ENCODE results near the gene PCDHGA8. TPM values are rescaled to one million over a fixed set of nuclear protein-coding genes. Genes with fewer than 3 reads are reported as not detected.
A peak's percentile ranks its signal among the peaks of the same experiment; 100 is the strongest.
"Not testable (repeated sequence)": the region's sequence is repeated elsewhere in the genome, so short reads cannot be mapped to it uniquely, and the experiment has no call there.

Gene PCDHGA8
- polyA plus RNA-seq, 4 donors, result 0.10 to 0.15 TPM; not detected in 2

DNA sequence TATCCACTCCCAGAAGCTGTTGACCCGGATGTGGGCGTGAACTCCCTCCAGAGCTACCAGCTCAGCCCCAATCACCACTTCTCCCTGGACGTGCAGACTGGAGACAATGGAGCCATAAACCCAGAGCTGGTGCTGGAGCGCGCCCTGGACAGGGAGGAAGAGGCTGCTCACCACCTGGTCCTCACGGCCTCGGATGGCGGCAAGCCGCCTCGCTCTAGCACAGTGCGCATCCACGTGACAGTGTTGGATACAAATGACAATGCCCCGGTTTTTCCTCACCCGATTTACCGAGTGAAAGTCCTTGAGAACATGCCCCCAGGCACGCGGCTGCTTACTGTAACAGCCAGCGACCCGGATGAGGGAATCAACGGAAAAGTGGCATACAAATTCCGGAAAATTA, 834 bp downstream of the PCDHGA8 start:
- no peak for FAIRE-seq
- peaks cover 8 to 52% of the 10 kb centered on the region in 2 donors for H3K9me3 ChIP-seq (ENCODE audit: control insufficient read depth in 2 of 2, insufficient read depth in 1 of 2, low read depth in 1 of 2, low read length in 1 of 2)
- WGBS, 3 donors, result 40 to 52% (median 50%) methylated on average over 21 of the region's 21 CpGs
- no peak overlapping the region for H3K27ac ChIP-seq (ENCODE audit: low read depth in 1 of 3, low read length in 2 of 3)
- no peaks in the 10 kb centered on the region for H3K36me3 ChIP-seq (ENCODE audit: control insufficient read depth in 3 of 3, insufficient read depth in 2 of 3, low read depth in 1 of 3, low read length in 3 of 3)
- peaks cover 0 to 29% (median 22%) of the 10 kb centered on the region in 3 donors for H3K27me3 ChIP-seq (ENCODE audit: control insufficient read depth in 3 of 3, insufficient read depth in 3 of 3, low read length in 3 of 3)
- no peaks in the 10 kb centered on the region for H3K4me1 ChIP-seq (ENCODE audit: control insufficient read depth in 3 of 3, insufficient read depth in 2 of 3, low read depth in 1 of 3, low read length in 2 of 3)
- H3K4me3 ChIP-seq (ENCODE audit: low read depth in 1 of 3, low read length in 3 of 3), result no peak overlapping the region
- DNase-seq, result no peak

DNA sequence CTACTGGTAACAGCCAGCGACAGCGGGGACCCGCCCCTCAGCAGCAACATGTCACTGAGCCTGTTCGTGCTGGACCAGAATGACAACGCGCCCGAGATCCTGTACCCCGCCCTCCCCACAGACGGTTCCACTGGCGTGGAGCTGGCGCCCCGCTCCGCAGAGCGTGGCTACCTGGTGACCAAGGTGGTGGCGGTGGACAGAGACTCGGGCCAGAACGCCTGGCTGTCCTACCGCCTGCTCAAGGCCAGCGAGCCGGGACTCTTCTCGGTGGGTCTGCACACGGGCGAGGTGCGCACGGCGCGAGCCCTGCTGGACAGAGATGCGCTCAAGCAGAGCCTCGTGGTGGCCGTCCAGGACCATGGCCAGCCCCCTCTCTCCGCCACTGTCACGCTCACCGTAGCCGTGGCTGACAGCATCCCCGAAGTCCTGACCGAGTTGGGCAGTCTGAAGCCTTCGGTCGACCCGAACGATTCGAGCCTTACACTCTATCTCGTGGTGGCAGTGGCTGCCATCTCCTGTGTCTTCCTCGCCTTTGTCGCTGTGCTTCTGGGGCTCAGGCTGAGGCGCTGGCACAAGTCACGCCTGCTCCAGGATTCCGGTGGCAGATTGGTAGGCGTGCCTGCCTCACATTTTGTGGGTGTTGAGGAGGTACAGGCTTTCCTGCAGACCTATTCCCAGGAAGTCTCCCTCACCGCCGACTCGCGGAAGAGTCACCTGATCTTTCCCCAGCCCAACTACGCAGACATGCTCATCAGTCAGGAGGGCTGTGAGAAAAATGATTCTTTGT, 2.2 kb downstream of the PCDHGA8 start:
- FAIRE-seq; H3K4me3 ChIP-seq (ENCODE audit: low read depth in 1 of 3, low read length in 3 of 3); H3K27ac ChIP-seq (ENCODE audit: low read depth in 1 of 3, low read length in 2 of 3); H3K36me3 ChIP-seq (ENCODE audit: control insufficient read depth in 3 of 3, insufficient read depth in 2 of 3, low read depth in 1 of 3, low read length in 3 of 3); H3K4me1 ChIP-seq (ENCODE audit: control insufficient read depth in 3 of 3, insufficient read depth in 2 of 3, low read depth in 1 of 3, low read length in 2 of 3); DNase-seq: not testable (repeated sequence)
- peaks cover 0 to 33% (median 27%) of the 10 kb centered on the region in 3 donors for H3K27me3 ChIP-seq (ENCODE audit: control insufficient read depth in 3 of 3, insufficient read depth in 3 of 3, low read length in 3 of 3)
- WGBS, 3 donors, result 45 to 56% (median 47%) methylated on average over 33 to 46 of the region's 53 CpGs
- peaks cover 5 to 51% of the 10 kb centered on the region in 2 donors for H3K9me3 ChIP-seq (ENCODE audit: control insufficient read depth in 2 of 2, insufficient read depth in 1 of 2, low read depth in 1 of 2, low read length in 1 of 2)

DNA sequence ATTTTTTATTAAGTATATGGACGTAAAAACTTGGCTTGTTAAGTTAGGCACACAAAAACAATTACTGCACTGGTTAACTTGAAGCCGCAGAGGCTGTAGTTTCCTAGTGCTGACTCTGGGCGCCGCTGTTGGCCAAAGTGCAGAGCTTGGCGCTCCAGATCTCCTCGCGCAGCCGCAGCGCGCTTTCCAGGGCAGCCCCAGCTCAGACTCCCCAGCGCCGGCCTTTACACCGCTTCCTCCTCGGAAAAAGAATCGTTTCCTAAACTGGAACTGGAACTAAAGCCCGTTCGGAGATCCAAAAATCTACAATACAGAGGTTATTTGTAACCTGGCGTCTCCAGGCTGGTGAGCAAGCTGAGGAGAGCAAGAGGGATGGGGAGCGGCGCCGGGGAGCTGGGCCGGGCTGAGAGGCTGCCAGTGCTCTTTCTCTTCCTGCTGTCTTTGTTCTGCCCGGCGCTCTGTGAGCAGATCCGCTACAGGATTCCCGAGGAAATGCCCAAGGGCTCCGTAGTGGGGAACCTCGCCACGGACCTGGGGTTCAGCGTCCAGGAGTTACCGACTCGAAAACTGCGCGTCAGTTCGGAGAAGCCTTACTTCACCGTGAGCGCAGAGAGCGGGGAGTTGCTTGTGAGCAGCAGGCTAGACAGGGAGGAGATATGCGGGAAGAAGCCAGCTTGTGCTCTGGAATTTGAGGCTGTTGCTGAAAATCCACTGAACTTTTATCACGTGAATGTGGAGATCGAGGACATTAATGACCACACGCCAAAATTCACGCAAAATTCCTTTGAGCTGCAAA, 5.5 kb downstream of the PCDHGA8 start, which contains the start of gene PCDHGB5:
TSS of gene PCDHGB5 (plus strand) at position 192 of the 796 bp plus-strand sequence. CDS start at position 373, 181 bp downstream.
- FAIRE-seq, result not testable (repeated sequence)
- peak; percentile 35 to 37 for DNase-seq
- WGBS, 3 donors, result 7 to 19% (median 17%) methylated on average over 23 to 25 of the region's 43 CpGs

DNA sequence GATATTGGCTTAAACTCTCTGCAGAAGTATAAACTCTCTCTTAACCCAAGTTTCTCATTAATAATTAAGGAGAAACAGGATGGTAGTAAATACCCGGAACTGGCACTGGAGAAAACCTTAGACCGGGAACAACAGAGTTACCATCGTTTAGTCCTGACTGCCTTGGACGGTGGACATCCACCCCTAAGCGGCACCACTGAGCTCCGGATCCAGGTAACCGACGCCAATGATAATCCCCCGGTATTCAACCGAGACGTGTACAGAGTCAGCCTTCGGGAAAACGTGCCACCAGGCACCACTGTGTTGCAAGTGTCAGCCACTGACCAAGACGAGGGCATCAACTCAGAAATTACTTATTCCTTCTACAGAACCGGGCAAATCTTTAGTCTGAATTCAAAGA, 6.2 kb downstream of the PCDHGA8 start:
- no peaks in the 10 kb centered on the region for H3K36me3 ChIP-seq (ENCODE audit: control insufficient read depth in 3 of 3, insufficient read depth in 2 of 3, low read depth in 1 of 3, low read length in 3 of 3)
- H3K27ac ChIP-seq (ENCODE audit: low read depth in 1 of 3, low read length in 2 of 3), result no peak overlapping the region
- H3K4me3 ChIP-seq (ENCODE audit: low read depth in 1 of 3, low read length in 3 of 3), result no peak overlapping the region
- no peak for DNase-seq
- no peaks in the 10 kb centered on the region for H3K4me1 ChIP-seq (ENCODE audit: control insufficient read depth in 3 of 3, insufficient read depth in 2 of 3, low read depth in 1 of 3, low read length in 2 of 3)
- 30 to 39% (median 31%) methylated on average over 15 of the region's 15 CpGs for WGBS, 3 donors
- H3K27me3 ChIP-seq (ENCODE audit: control insufficient read depth in 3 of 3, insufficient read depth in 3 of 3, low read length in 3 of 3), result peaks cover 0 to 38% (median 25%) of the 10 kb centered on the region in 3 donors
- H3K9me3 ChIP-seq (ENCODE audit: control insufficient read depth in 2 of 2, insufficient read depth in 1 of 2, low read depth in 1 of 2, low read length in 1 of 2), result peaks cover 0 to 51% of the 10 kb centered on the region in 2 donors
- FAIRE-seq, result no peak

More for the DNA sequence above, 5.5 kb downstream of the PCDHGA8 start, which contains the start of gene PCDHGB5:
- Histone ChIP-seq H3K27me3 (ENCODE audit: control insufficient read depth in 3 of 3, insufficient read depth in 3 of 3, low read length in 3 of 3) (peaks cover 0 to 35% (median 23%) of the 10 kb centered on the region in 3 donors), H3K4me3 (ENCODE audit: low read depth in 1 of 3, low read length in 3 of 3) (peak within 1 kb of the TSS in 2 of 3 donors; percentile 22 to 26), H3K9me3 (ENCODE audit: control insufficient read depth in 2 of 2, insufficient read depth in 1 of 2, low read depth in 1 of 2, low read length in 1 of 2) (peaks cover 0 to 51% of the 10 kb centered on the region in 2 donors)
- H3K27ac ChIP-seq (ENCODE audit: low read depth in 1 of 3, low read length in 2 of 3); H3K4me1 ChIP-seq (ENCODE audit: control insufficient read depth in 3 of 3, insufficient read depth in 2 of 3, low read depth in 1 of 3, low read length in 2 of 3); H3K36me3 ChIP-seq (ENCODE audit: control insufficient read depth in 3 of 3, insufficient read depth in 2 of 3, low read depth in 1 of 3, low read length in 3 of 3): not testable (repeated sequence)

DNA sequence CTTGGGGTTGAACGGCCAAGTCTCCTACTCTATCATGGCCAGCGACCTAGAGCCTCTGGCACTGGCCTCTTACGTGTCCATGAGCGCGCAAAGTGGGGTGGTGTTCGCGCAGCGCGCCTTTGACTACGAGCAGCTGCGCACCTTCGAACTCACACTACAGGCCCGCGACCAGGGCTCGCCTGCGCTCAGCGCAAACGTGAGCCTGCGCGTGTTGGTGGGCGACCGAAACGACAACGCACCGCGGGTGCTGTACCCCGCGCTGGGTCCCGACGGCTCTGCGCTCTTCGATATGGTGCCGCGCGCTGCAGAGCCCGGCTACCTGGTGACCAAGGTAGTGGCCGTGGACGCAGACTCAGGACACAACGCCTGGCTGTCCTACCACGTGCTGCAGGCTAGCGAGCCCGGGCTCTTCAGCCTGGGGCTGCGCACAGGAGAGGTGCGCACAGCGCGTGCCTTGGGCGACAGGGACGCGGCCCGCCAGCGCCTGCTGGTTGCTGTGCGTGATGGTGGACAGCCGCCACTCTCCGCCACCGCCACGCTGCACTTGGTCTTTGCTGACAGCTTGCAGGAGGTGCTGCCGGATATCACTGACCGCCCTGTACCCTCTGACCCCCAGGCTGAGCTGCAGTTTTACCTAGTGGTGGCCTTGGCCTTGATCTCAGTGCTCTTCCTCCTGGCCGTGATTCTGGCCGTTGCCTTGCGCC, 7.3 kb downstream of the PCDHGA8 start:
- 30 to 58% (median 54%) methylated on average over 59 to 61 of the region's 61 CpGs for WGBS, 3 donors
- Histone ChIP-seq H3K27ac (ENCODE audit: low read depth in 1 of 3, low read length in 2 of 3) (no peak overlapping the region), H3K27me3 (ENCODE audit: control insufficient read depth in 3 of 3, insufficient read depth in 3 of 3, low read length in 3 of 3) (peaks cover 0 to 43% (median 25%) of the 10 kb centered on the region in 3 donors), H3K4me3 (ENCODE audit: low read depth in 1 of 3, low read length in 3 of 3) (no peak overlapping the region), H3K36me3 (ENCODE audit: control insufficient read depth in 3 of 3, insufficient read depth in 2 of 3, low read depth in 1 of 3, low read length in 3 of 3) (no peaks in the 10 kb centered on the region), H3K9me3 (ENCODE audit: control insufficient read depth in 2 of 2, insufficient read depth in 1 of 2, low read depth in 1 of 2, low read length in 1 of 2) (peaks cover 0 to 53% of the 10 kb centered on the region in 2 donors), H3K4me1 (ENCODE audit: control insufficient read depth in 3 of 3, insufficient read depth in 2 of 3, low read depth in 1 of 3, low read length in 2 of 3) (no peaks in the 10 kb centered on the region)
- no peak for DNase-seq
- no peak for FAIRE-seq

DNA sequence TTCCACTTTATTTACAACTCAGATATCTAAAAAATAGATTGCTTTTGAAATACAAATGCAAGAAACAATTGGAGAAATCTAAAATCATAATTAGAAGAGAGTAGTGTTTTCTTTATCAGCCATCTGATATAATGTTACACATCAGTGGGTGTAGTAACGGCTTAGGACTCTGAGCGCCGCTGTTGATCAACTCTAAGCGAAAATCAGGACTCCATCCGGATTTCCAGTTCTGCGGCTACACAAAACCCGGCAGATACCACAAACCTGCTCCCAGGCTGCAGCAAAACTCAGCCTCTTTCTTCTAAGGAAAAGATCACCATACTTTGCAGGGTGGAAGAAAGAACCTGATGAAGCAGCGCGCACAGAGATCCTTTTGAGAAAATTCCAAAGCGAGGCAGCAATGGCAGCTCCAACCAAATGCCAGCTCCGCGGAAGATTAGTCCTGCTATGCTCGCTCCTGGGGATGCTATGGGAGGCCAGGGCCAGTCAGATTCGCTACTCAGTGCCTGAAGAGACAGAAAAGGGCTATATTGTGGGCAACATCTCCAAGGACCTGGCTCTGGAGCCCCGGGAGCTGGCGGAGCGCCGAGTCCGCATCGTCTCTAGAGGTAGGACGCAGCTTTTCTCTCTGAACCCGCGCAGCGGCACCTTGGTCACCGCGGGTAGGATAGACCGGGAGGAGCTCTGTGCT, 10.3 kb downstream of the PCDHGA8 start, which contains the start of gene PCDHGA9:
TSS of gene PCDHGA9 (plus strand) at position 226 of the 691 bp plus-strand sequence. CDS start at position 401, 175 bp downstream.
- H3K4me1 ChIP-seq (ENCODE audit: control insufficient read depth in 3 of 3, insufficient read depth in 2 of 3, low read depth in 1 of 3, low read length in 2 of 3), result no peaks in the 10 kb centered on the region
- no peaks in the 10 kb centered on the region for H3K36me3 ChIP-seq (ENCODE audit: control insufficient read depth in 3 of 3, insufficient read depth in 2 of 3, low read depth in 1 of 3, low read length in 3 of 3)
- H3K4me3 ChIP-seq (ENCODE audit: low read depth in 1 of 3, low read length in 3 of 3), result no peak within 1 kb of the TSS
- H3K27me3 ChIP-seq (ENCODE audit: control insufficient read depth in 3 of 3, insufficient read depth in 3 of 3, low read length in 3 of 3), result peaks cover 0 to 51% (median 29%) of the 10 kb centered on the region in 3 donors
- FAIRE-seq (no peak), DNase-seq (peak; percentile 21 to 39)
- H3K27ac ChIP-seq (ENCODE audit: low read depth in 1 of 3, low read length in 2 of 3), result no peak within 1 kb of the TSS
- H3K9me3 ChIP-seq (ENCODE audit: control insufficient read depth in 2 of 2, insufficient read depth in 1 of 2, low read depth in 1 of 2, low read length in 1 of 2), result peaks cover 0 to 60% of the 10 kb centered on the region in 2 donors
- 15 to 29% (median 29%) methylated on average over 27 of the region's 27 CpGs for WGBS, 3 donors

DNA sequence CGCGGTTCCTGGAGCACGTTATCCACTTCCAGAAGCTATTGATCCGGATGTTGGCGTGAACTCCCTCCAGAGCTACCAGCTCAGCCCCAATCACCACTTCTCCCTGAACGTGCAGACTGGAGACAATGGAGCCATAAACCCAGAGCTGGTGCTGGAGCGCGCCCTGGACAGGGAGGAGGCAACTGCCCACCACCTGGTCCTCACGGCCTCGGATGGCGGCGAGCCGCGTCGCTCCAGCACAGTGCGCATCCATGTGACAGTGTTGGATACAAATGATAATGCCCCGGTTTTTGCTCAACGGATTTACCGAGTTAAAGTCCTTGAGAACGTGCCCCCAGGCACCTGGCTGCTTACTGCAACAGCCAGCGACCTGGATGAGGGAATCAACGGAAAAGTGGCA, 11.0 kb downstream of the PCDHGA8 start:
- DNase-seq, result no peak
- H3K4me3 ChIP-seq (ENCODE audit: low read depth in 1 of 3, low read length in 3 of 3), result no peak overlapping the region
- H3K36me3 ChIP-seq (ENCODE audit: control insufficient read depth in 3 of 3, insufficient read depth in 2 of 3, low read depth in 1 of 3, low read length in 3 of 3), result no peaks in the 10 kb centered on the region
- no peak overlapping the region for H3K27ac ChIP-seq (ENCODE audit: low read depth in 1 of 3, low read length in 2 of 3)
- WGBS, 3 donors, result 31 to 45% (median 41%) methylated on average over 22 of the region's 22 CpGs
- H3K27me3 ChIP-seq (ENCODE audit: control insufficient read depth in 3 of 3, insufficient read depth in 3 of 3, low read length in 3 of 3), result peaks cover 0 to 58% (median 34%) of the 10 kb centered on the region in 3 donors
- H3K9me3 ChIP-seq (ENCODE audit: control insufficient read depth in 2 of 2, insufficient read depth in 1 of 2, low read depth in 1 of 2, low read length in 1 of 2), result peaks cover 0 to 64% of the 10 kb centered on the region in 2 donors
- H3K4me1 ChIP-seq (ENCODE audit: control insufficient read depth in 3 of 3, insufficient read depth in 2 of 3, low read depth in 1 of 3, low read length in 2 of 3), result no peaks in the 10 kb centered on the region
- FAIRE-seq, result no peak

All from small intestine (tissue), 7 donors.